ENCODE measurements around the gene ITPRID2.

- TF ChIP-seq CTCF (IDR thresholded peaks at IDR 0.05 in 2 of 3, conservative IDR thresholded peaks at IDR 0.05 in 1 of 3; ENCODE audit: borderline replicate concordance in 1 of 3, insufficient read depth in 1 of 3, low read depth in 2 of 3, low read length in 2 of 3) (no peak), EGR1 (IDR thresholded peaks at IDR 0.05; ENCODE audit: low read depth) (no peak), POLR2A (IDR thresholded peaks at IDR 0.05; ENCODE audit: borderline replicate concordance, extremely low read depth, insufficient read depth, insufficient read length) (no peak), EZH2 (IDR thresholded peaks at IDR 0.05) (no peak)
Measured at GRCh38 chr2:181878448-181878847, 13.1 kb upstream of the ITPRID2 start.
